ENCODE results near the gene FRMD4A.

- no peak for TF ChIP-seq POLR2A (IDR thresholded peaks at IDR 0.05)
- TF ChIP-seq, protein P1, sequence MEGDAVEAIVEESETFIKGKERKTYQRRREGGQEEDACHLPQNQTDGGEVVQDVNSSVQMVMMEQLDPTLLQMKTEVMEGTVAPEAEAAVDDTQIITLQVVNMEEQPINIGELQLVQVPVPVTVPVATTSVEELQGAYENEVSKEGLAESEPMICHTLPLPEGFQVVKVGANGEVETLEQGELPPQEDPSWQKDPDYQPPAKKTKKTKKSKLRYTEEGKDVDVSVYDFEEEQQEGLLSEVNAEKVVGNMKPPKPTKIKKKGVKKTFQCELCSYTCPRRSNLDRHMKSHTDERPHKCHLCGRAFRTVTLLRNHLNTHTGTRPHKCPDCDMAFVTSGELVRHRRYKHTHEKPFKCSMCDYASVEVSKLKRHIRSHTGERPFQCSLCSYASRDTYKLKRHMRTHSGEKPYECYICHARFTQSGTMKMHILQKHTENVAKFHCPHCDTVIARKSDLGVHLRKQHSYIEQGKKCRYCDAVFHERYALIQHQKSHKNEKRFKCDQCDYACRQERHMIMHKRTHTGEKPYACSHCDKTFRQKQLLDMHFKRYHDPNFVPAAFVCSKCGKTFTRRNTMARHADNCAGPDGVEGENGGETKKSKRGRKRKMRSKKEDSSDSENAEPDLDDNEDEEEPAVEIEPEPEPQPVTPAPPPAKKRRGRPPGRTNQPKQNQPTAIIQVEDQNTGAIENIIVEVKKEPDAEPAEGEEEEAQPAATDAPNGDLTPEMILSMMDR (IDR thresholded peaks at IDR 0.05): no peak
Measured at GRCh38 chr10:13960603-13961002, 370.1 kb downstream of the FRMD4A start.
